KOPT-K1 (cell line): ENCODE measurements around the gene ECD.
"Not testable (repeated sequence)": the region's sequence is repeated elsewhere in the genome, so short reads cannot be mapped to it uniquely, and the experiment has no call there.

Source experiments
- H3K27ac ChIP-seq: fragments of 200-600 bp; sonication (generic); 2 replicates; pipeline ENCODE4 v1.5.1; 2016; ENCODE audit warnings: antibody characterized with exemption, mild to moderate bottlenecking, low read depth, low read length; ENCODE audit not compliant: poor library complexity, severe bottlenecking
- H3K36me3 ChIP-seq: fragments of 200-600 bp; sonication (generic); 2 replicates; pipeline ENCODE4 v1.5.1; 2017; ENCODE audit warnings: antibody characterized with exemption, mild to moderate bottlenecking, low read length, moderate library complexity; ENCODE audit not compliant: insufficient read depth
- H3K9me3 ChIP-seq: fragments of 200-600 bp; sonication (generic); 2 replicates; pipeline ENCODE4 v1.5.1; 2017; ENCODE audit warnings: antibody characterized with exemption, low read length, mild to moderate bottlenecking; ENCODE audit not compliant: insufficient read depth, poor library complexity, severe bottlenecking

ECD gene

DNA sequence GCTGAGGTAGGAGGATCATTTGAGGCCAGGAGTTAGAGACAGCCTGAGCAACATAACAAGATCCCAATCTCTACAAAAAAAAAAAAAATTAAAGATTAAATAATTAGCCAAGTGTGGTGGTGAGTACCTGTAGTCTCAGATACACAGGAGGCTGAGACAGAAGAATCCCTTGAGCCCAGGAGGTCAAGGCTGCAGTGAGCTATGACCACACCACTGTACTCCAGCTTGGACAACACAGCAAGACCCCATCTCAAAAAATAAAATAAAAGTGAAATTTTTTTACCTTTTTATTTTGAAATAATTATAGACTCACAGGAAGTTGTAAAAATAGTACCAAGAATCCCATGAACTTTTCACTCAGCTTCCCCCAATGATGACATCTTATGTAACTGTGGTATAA lies 5.1 kb upstream of the ECD start:
- H3K27ac ChIP-seq, result no peak overlapping the region
- H3K36me3 ChIP-seq, result peaks cover 3% of the 10 kb centered on the region; the same call in 1 of the 2 replicates
- no peaks in the 10 kb centered on the region for H3K9me3 ChIP-seq

DNA sequence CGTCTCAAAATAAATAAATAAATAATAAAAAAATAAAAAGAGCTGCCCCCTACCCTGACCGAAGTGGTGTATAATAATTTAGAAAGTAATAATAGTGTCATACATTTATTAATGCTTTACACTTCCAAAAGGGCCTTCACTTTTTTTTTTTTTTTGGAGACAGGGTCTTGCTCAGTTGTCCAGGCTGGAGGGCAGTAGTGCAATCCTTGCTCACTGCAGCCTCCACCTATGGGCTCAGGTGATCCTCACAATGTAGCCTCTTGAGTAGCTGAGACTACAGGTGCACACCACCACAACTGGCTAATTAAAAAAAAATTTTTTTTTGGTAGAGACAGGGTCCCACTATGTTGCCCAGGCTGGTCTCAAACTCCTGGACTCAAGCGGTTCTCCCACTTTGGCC lies 1.5 kb upstream of the ECD start:
- no peak overlapping the region for H3K27ac ChIP-seq
- H3K36me3 ChIP-seq, result peaks cover 3% of the 10 kb centered on the region; the same call in 1 of the 2 replicates
- no peaks in the 10 kb centered on the region for H3K9me3 ChIP-seq

GRCh38 chr10:73168465-73168803 lies 626 bp upstream of the ECD start:
- H3K9me3 ChIP-seq, result no peaks in the 10 kb centered on the region
- H3K36me3 ChIP-seq, result peaks cover 10% of the 10 kb centered on the region
- peak overlapping the region; percentile 71 for H3K27ac ChIP-seq

- Histone ChIP-seq H3K36me3 (peaks cover 20% of the 10 kb centered on the region), H3K9me3 (no peaks in the 10 kb centered on the region), H3K27ac (peak overlapping the region; percentile 71)
These were observed 388 bp downstream of the ECD start for GRCh38 chr10:73167458-73167782.

DNA sequence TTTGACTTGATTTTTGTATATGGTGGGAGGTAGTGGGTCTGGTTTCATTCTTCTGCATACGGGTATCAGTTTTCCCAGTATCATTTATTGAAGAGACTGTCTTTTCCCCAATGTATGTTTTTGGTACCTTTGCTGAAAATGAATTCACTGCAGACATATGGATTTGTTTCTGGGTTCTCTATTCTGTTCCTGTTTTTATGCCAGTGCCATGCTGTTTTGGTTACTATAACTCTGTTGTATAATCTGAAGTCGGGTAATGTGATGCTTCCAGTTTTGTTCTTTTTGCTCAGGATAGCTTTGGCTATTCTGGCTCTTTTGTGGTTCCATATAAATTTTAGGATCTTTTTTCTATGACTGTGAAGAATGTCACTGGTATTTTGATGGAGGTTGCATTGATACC lies 836 bp downstream of the ECD start:
- Histone ChIP-seq H3K27ac (peak overlapping the region; percentile 71), H3K9me3 (no peaks in the 10 kb centered on the region), H3K36me3 (peaks cover 24% of the 10 kb centered on the region)

DNA sequence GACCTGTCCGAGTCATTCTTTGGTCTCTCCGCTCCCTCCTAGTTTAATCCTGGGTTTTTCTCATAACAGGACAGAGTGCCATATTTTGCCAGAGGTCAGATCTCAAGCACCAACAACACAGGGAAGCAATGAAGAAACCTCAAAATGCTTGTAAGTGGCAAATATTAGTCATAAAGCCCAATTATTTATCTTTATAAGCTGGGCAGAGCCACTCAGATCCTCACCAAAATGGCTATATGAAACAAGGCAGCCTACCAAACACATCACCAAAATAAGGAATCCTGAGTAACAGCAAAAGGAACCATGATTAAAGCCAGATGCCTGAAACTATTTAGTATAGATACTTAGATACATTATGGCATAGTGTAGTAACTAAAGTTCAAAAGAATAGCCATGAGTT lies 4.7 kb downstream of the ECD start:
- Histone ChIP-seq H3K27ac (no peak overlapping the region), H3K36me3 (peaks cover 51% of the 10 kb centered on the region), H3K9me3 (no peaks in the 10 kb centered on the region)

DNA sequence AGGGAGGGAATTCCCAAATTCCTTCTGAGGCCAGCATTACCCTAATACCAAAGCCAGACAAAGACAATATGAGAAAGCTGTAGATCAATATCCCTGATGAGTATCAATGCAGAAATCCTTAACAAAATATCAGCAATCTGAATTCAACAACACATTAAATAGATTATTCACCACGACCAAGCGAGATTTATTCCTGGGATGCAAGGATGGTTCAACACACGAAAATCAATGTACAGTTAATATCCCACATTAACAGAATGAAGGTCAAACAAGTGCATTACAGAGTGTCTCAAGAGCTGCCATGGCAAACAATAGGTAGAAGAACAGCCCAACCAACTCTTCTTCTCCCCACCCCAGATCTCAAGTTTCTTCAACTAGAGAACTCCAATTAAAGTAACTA lies 6.1 kb downstream of the ECD start:
- Histone ChIP-seq H3K9me3 (no peaks in the 10 kb centered on the region), H3K27ac (no peak overlapping the region), H3K36me3 (peaks cover 63% of the 10 kb centered on the region)

DNA sequence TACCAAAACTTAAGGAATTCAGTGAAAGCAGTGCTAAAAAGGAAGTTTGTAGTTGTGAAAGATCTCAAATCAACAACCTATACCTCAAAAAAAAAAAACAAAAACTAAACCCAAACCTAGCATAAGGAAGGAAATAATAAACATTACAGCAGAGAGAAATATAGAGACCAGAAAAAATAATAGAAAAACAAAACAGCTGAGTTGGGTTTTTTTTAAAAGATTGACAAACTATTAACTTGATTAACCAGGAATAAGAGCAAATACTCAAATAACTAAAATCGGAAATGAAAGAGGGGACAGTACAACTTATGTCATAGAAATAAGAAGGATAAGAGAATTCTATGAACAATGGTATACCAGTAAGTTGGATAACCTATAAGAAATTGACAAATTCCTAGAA lies 6.7 kb downstream of the ECD start:
- Histone ChIP-seq H3K27ac (no peak overlapping the region), H3K36me3 (peaks cover 69% of the 10 kb centered on the region), H3K9me3 (no peaks in the 10 kb centered on the region)

DNA sequence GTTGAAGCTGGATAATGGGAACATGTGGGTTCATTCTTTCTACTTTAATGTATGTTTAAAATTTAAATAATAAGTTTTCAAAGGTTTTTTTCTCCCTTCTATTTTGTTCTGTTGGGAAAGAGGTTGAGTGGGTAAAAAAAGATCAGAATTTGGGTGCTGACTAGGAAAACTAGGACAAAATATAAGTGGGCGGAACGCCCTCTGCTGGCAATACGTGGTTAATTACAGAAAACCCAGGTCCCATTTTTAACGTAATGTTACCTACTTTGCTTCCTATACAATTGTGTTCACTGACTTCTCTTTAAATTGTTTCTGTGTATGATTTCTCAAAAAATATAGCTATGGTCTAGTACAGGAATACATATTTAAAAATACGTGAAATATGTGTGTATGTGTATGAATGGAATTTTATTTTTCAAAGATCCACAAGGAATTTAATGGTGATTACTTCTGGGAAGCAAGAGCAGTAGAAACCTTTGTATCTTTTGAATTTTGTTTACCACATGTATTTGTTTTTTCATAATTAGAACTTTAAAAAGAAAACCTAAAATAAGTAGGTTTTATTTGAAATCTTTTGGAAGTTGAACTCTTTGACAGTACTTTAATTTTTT lies 8.7 kb downstream of the ECD start:
- peaks cover 83% of the 10 kb centered on the region for H3K36me3 ChIP-seq
- no peaks in the 10 kb centered on the region for H3K9me3 ChIP-seq
- H3K27ac ChIP-seq, result no peak overlapping the region

DNA sequence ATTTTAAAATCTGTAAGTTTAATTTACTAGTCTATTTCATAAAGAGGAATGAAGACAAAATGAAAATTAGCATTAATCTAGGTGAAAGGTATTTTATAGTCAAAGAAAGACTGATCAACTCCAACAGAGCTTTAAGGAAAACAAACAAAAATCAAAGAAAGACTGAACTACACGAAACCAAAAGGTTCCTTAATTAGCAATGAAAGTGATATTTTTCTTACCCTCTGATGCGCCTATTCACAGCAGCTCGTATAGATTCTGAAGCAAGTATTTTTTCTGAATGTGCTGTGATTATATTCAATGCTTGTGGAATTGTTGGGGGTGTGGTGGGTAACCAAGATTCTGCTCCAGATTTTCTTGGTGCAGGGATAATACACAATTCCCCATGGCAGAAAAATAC lies 11.8 kb downstream of the ECD start:
- Histone ChIP-seq H3K9me3 (peaks cover 5% of the 10 kb centered on the region), H3K27ac (no peak overlapping the region), H3K36me3 (peaks cover 84% of the 10 kb centered on the region)

- Histone ChIP-seq H3K9me3 (peaks cover 5% of the 10 kb centered on the region), H3K36me3 (peaks cover 86% of the 10 kb centered on the region), H3K27ac (no peak overlapping the region)
These were observed 15.8 kb downstream of the ECD start for GRCh38 chr10:73152009-73152408.

- H3K9me3 ChIP-seq, H3K27ac ChIP-seq: not testable (repeated sequence)
- H3K36me3 ChIP-seq, result peaks cover 86% of the 10 kb centered on the region
These were observed 17.0 kb downstream of the ECD start for GRCh38 chr10:73150633-73151413.

DNA sequence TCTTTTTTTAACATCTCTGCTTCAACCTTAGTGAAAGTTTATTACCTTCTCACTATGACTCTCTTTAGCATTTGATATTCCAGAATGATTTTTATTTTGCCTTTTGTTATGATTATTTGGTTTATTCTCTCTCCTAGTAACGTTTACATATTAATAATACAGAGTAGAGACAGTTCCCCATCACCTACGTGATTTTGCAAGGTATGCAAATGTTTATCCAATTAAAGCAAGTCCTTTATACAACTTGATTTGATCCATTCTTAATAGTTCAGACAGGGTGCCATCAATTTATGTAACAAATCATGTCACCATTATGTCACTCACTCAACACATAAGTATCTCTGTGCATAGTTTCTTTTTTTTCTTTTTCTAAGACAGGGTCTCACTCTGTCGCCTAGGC lies 26.2 kb downstream of the ECD start:
- no peaks in the 10 kb centered on the region for H3K9me3 ChIP-seq
- H3K36me3 ChIP-seq, result peaks cover 94% of the 10 kb centered on the region
- H3K27ac ChIP-seq, result no peak overlapping the region

DNA sequence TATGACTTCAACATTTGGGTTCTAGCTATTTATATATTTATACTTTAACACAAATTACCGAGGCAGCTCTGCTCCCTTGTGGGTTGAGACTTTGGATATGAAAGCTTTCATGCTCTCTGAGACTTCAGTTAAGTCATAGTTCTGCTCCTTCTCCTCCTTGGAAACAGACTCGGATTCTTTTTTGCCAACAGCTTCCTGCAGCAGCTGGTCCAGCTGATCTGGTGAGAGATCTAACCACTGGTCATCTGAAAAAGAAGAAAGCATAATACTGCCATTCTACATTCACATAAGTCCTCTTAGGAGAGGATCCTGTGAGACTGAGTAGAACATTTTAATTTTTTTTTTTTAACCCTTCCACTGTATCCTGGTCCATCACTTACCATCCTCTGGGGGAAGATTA lies 28.6 kb downstream of the ECD start:
- H3K36me3 ChIP-seq, result peaks cover 95% of the 10 kb centered on the region
- H3K27ac ChIP-seq, result no peak overlapping the region
- no peaks in the 10 kb centered on the region for H3K9me3 ChIP-seq

DNA sequence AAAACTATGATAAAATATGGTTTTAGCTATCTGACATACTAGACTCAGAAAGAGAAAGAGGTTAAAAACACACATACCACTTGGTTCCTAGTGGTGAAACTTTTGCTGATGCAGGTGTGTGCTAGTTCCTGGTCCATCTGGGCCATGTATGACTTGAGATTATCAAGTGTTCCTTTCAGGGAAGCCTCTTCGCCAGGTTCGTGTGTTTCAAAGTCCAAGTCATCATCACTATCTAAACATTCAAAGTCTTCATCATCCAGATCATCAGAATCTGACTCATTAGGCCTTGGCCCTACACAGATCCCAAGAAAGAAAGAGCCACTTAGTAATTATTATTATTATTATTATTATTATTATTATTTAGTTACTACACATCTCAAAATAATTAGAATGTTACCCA lies 31.2 kb downstream of the ECD start:
- H3K9me3 ChIP-seq, result no peaks in the 10 kb centered on the region
- peaks cover 97% of the 10 kb centered on the region for H3K36me3 ChIP-seq
- no peak overlapping the region for H3K27ac ChIP-seq

- Histone ChIP-seq H3K9me3 (no peaks in the 10 kb centered on the region), H3K27ac (no peak overlapping the region), H3K36me3 (peaks cover 95% of the 10 kb centered on the region)
These were observed 33.1 kb downstream of the ECD start for GRCh38 chr10:73134727-73135126.
